Stimulated activated CD8-positive, alpha-beta memory T cell treated with anti-CD3 and anti-CD28 coated beads, Interleukin-15, amount 100 ng/mL, for 24 hours (primary cell): Measurements from ENCODE around the gene CD6.

Source experiments
- DNase-seq: peaks from one replicate; pipeline ENCODE4 v3.0.0-alpha.2; 2020; ENCODE audit warnings: low read depth

CD6 gene

GRCh38 chr11:61008971-61009370 lies 37.5 kb downstream of the CD6 start:
- DNase-seq, result no peak

- DNase-seq, result no peak
Observed at GRCh38 chr11:61009392-61010275, 38.2 kb downstream of the CD6 start.

DNA sequence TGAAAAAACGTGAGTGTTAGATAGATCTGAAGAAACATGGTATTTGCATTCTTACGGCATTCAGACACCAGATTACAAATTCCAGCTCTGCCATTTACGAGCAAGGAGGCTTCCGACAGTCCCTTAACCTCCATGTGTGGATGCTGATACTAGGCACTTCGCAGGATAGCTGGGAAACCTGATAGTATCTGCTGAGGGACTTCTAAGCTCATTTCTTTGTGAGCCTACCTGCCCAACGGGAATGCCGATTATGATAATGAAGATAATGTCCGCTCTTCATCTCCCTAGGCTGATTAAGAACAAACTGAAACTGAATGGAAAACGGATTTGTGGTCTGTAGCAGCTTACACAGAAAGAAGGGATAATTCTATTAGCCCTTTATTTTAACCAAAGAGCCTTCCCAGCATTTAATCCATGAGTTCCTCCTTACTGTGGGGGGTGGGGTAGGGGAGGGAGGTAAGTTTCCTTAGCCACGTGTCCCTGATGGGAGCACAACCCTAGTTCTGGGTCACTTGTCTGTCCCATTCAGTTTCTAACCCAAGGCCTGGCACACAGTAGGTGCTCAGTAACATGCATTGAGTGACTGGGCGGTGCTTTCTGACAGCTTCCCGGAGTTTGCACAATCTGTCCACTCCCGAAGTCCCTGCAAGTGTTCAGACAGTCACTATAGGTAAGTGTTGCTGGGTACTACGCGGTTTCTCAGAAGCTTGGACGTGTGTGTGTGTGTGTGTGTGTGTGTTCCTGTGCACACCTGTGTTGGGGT lies 39.2 kb downstream of the CD6 start:
- DNase-seq, result no peak

DNA sequence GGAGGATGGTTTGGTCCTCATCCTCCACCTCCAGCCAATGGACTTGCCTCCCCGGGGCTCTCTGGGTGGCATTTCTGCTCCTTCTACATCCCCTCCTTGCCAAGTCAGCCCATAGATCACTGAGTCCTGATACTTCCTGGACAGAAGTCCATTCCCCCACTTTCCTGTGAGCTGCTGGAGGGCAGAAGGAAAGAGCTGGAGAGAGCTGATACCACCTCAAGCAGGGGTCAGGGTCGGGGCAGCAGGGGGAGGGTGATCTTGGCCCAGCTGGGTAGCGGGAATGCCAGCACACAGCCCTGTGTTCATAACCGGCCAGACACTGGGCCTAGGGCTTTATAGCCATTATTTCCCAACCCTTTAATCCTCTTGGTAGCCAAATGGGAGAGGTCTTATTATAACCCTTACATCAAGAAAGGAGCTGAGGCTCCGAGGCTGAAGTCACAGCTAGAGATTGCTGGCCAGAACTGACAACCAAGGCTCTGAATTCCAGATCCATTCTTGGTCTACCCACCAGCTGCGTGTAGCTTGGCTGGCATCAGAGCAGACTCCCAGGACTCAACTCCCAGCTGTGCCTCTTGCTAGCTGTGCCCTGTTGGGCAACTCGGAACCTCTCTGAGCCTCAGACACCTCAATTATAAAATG lies 39.9 kb downstream of the CD6 start:
- DNase-seq, result no peak

DNA sequence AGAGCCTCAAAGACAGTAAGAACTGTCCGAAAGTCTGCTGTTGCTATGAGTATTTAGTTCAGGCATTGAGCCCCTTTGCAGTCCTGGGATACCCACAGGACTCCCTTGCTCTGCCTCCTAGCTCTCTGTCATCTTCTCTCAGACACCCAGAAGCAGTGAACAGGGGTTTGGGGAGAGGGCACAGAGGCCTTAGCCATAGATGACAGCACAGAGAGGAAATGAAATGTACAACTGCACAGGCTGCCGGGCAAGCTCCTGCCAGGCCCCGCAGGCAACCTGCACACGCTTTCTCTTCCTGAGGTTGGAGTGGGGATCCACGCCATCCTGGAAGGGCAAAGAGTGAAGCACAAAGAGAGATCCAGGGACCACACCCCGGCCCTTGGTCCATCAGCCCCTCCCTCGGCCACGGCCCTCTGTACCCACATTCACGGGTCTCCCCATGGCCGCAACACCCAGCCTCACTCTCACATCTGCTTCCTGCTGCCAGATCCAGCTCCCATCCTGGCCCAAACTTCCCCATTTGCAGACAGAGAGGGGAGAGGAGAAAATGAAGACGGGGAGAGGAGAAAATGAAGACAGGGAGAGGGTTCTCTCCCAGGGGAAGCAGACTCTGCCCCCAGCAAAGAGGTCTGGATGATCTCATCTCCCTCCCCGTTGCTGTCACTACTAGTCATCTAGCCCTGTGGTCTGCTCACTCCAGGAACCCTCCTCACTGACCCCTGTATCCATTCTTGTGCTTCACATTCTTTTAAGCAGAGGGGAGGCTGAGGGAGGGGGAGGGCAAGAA lies 40.7 kb downstream of the CD6 start:
- DNase-seq, result no peak

DNA sequence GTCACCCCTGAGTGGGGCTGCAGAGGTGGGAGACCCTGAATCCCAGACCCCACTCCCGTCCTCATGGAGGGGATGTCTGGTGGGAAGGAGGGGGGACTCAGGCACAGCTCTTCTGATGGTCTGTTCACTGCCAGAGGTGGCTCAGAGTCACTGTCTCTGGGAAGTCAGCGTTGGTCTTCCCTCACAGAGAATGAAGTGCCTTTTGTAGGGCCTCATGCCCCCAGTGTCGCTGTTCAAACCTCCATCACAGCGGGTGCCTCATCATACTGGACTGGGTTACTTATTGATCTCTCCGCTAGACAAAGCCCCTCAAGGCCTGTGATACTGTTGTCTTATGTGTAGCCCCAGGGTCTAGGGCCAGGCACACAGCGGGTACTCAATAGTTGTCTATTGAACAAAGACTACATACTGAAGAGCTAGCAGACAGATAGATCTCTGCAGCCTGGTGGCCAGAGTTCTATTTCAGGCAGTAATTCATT lies 41.3 kb downstream of the CD6 start:
- no peak for DNase-seq

DNA sequence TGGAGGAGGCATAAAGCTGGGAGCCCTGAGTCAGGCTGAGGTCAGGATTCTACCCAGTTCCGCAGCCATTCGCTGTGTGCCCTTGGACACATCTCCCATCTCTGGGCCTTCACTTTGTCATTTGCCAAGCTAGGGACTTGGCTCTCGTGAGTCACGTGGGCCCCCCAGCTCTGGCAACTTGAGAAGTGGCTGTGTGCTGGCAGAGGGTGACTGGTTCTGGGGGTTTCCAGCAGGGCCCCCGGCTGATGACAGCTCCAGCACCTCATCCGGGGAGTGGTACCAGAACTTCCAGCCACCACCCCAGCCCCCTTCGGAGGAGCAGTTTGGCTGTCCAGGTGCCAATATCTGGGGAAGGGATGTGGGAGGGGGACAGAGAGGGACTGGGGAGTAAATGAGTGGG lies 46.6 kb downstream of the CD6 start:
- no peak for DNase-seq

DNA sequence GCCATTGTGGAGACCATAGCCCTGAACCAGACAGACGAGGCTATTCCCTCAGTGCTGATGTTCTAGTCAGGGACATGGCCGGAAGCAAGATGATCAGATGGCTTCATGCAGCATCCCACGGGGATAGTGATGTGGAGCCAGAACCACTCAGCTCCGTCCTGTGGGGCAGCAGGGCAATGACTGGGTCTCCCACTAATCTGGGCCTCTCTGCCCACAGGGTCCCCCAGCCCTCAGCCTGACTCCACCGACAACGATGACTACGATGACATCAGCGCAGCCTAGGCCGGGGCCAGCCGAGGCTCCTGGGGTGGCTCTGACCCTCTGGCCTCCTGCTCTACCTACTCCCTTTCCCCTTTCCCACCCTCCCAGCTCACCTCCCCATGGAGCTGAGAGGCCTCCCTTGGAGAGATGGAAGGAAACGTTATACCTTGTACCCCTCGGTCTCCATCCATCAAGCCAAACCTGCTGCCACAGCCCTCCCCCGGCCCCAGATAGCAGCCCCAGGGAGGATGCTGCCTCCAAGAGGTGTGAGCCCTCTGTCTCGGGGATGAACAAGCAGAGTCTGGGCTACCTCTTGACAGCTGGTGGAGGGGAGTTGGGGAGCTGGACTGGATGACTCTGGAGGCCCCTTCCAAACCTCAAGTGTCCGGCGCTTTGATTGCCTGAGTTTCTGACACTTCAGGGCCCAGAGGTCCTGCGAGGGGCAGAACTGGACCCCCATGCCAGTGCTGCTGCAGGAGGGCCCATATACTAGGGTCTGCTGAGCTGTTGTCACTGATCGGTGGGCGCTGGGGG lies 47.8 kb downstream of the CD6 start:
- no peak for DNase-seq

GRCh38 chr11:61019832-61020405 lies 48.4 kb downstream of the CD6 start:
- no peak for DNase-seq

- DNase-seq, result no peak
Observed at GRCh38 chr11:61020551-61021235, 49.2 kb downstream of the CD6 start.

GRCh38 chr11:61021661-61022212 lies 50.3 kb downstream of the CD6 start:
- DNase-seq, result peak; percentile 49

GRCh38 chr11:61022311-61023085 lies 51.0 kb downstream of the CD6 start:
- no peak for DNase-seq

- DNase-seq, result no peak
Observed at GRCh38 chr11:61023086-61023965, 51.8 kb downstream of the CD6 start.

GRCh38 chr11:61023966-61024295 lies 52.5 kb downstream of the CD6 start:
- DNase-seq, result no peak

DNA sequence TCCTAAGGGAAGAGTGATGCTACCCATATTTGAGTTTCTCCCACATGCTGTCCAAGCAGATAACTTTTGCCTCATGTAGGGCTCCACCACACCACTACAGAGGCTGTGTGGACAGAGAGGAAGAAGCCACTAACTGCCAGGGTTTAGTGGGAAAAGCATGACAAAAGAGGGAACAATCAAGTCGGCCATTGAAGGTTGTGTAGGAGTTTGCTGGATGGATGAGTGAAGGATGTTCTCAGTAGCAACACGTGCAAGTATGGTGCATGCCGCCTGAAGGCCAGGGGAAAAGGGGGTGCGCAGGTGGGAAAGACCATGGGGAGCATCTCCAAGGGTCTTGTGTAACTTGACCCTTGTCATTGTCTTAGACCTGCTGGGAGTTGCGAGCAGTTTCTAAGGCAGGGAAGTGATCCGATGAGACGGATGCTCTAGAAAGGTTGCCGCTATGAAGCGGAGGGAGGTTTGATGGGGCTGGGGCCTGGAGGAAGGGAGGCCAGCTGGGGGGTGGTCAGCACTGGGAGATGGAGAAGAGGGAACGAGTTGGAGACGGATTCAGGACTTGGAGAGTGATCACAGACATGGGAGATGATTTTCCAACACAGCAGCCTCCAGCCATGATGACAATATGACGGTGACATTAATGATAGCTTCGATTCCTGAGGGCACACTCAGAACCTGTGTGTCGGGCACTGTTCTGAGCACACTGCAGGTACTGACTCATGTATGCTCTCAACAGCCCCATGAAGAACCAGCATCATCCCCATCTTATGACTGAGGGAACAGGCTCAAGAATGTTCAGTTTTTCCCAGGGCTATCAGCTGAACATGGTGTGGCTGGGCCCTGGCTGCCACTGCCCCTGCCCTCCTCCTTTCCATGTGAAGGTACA lies 53.7 kb downstream of the CD6 start:
- DNase-seq, result no peak

- no peak for DNase-seq
Observed at GRCh38 chr11:61025821-61026120, 54.3 kb downstream of the CD6 start.
